ENCODE measurements around the gene RNF11.

GRCh38 chr1:51249445-51249844 lies 13.4 kb downstream of the RNF11 start:
- no peak for TF ChIP-seq CTCF (IDR thresholded peaks at IDR 0.05; ENCODE audit: low read depth, low read length, missing input control)
- no peak for TF ChIP-seq JUND (IDR thresholded peaks at IDR 0.05)
- TF ChIP-seq SP1 (IDR thresholded peaks at IDR 0.05) = no peak
- TF ChIP-seq TAF1 (conservative IDR thresholded peaks at IDR 0.05) = no peak
- no peak for TF ChIP-seq YY1 (IDR thresholded peaks at IDR 0.05)
- no peak for TF ChIP-seq NR2F2 (IDR thresholded peaks at IDR 0.05)
